Cardiac muscle cell (in vitro differentiated cells and primary cell): Measurements from ENCODE around the gene SIAH3. TPM values are rescaled to one million over a fixed set of nuclear protein-coding genes. Genes with fewer than 3 reads are reported as not detected.
A peak's percentile ranks its signal among the peaks of the same experiment; 100 is the strongest.

Experiments used
- DNase-seq, 2 donors: peaks; one replicate each; pipeline versions ENCODE4 v3.0.0 to v3.0.0-alpha.2; 2010 to 2017; ENCODE audit warnings: low read depth in 1 of 2, low spot score in 1 of 2
- H3K27ac ChIP-seq: fragments of 200-600 bp; sonication (generic); 2 replicates; pipeline ENCODE4 v1.5.1; 2016
- H3K27me3 ChIP-seq: fragments of 200-600 bp; sonication (generic); 2 replicates; pipeline ENCODE4 v1.6.0; 2016; ENCODE audit warnings: control low read depth
- H3K36me3 ChIP-seq: fragments of 200-600 bp; sonication (generic); 2 replicates; pipeline ENCODE4 v1.5.1; 2016; ENCODE audit warnings: control low read depth
- H3K4me1 ChIP-seq: fragments of 200-600 bp; sonication (generic); 2 replicates; pipeline ENCODE4 v1.8.1; 2017; ENCODE audit warnings: low read depth, mild to moderate bottlenecking, mixed run types
- H3K4me3 ChIP-seq: fragments of 200-600 bp; sonication (generic); 2 replicates; pipeline ENCODE4 v1.5.1; 2016; ENCODE audit warnings: mild to moderate bottlenecking
- H3K9me3 ChIP-seq: fragments of 200-600 bp; sonication (generic); 2 replicates; pipeline ENCODE4 v1.5.1; 2017; ENCODE audit warnings: low read depth, mild to moderate bottlenecking, control low read depth
- polyA plus RNA-seq: library from polyadenylated mRNA; unstranded; fragments of >200 nt; fragmentation: Nextera tagmentation; extraction: Ambion mirVana; gene quantifications from 2 replicates; pipeline ENCODE4 v1.2.1, GENCODE V29; 2016
- total RNA-seq: library from RNA; depleted of rRNA; stranded (reverse); fragments of >200 nt; gene quantifications from 2 replicates; pipeline ENCODE4 v1.2.3, GENCODE V29; 2016
- TF ChIP-seq, protein P1 (sequence below): IDR thresholded peaks from 2 replicates; pipeline ENCODE4 v1.5.1; 2012; ENCODE audit warnings: low read depth, mild to moderate bottlenecking, low read length

The SIAH3 gene
- total and polyA plus RNA-seq, 2 experiments from 2014 or later = 1.3 to 3.9 TPM

DNA sequence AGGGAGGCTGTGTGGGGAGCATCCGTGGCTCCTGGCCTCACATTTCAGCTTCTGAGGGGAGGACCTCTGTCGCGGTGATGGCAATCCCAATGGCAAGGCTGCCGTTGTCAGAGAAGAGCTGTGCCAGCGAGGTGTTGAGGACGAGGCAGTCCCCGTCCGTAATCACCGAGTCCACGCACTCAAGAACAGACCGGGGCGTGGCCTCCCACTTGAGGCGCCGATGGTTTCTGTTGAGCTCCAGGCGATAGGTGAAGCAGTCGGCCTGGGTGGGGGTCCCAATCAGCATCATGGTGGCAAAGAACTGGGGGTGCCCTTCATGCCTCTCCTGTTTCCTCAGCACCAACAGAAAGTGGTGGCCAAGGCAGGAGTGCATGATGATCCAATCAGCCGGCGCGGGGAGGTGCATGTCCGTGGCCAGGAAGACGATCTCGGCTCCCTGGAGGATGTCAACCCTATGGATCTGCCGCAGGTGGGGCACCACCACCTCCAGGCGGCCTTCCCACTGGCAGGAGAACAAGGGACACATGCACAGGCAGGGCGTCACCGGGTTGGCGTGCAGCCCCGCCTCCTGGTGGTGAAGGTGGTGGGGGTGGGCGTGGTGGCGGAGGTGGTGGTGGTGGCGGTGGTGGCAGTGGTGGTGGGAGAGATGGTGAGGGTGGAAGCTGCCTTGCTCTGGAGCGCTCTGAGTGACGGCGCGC, 68.1 kb downstream of the SIAH3 start:
- peaks cover 32% of the 10 kb centered on the region for H3K4me1 ChIP-seq
- H3K36me3 ChIP-seq = no peaks in the 10 kb centered on the region
- no peak for DNase-seq
- TF ChIP-seq, protein P1, sequence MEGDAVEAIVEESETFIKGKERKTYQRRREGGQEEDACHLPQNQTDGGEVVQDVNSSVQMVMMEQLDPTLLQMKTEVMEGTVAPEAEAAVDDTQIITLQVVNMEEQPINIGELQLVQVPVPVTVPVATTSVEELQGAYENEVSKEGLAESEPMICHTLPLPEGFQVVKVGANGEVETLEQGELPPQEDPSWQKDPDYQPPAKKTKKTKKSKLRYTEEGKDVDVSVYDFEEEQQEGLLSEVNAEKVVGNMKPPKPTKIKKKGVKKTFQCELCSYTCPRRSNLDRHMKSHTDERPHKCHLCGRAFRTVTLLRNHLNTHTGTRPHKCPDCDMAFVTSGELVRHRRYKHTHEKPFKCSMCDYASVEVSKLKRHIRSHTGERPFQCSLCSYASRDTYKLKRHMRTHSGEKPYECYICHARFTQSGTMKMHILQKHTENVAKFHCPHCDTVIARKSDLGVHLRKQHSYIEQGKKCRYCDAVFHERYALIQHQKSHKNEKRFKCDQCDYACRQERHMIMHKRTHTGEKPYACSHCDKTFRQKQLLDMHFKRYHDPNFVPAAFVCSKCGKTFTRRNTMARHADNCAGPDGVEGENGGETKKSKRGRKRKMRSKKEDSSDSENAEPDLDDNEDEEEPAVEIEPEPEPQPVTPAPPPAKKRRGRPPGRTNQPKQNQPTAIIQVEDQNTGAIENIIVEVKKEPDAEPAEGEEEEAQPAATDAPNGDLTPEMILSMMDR = no peak
- no peak overlapping the region for H3K27ac ChIP-seq
- peaks cover 8% of the 10 kb centered on the region for H3K27me3 ChIP-seq
- H3K4me3 ChIP-seq = no peak overlapping the region
- H3K9me3 ChIP-seq = no peaks in the 10 kb centered on the region

GRCh38 chr13:45782327-45783045, 69.1 kb downstream of the SIAH3 start:
- H3K9me3 ChIP-seq = no peaks in the 10 kb centered on the region
- no peak for DNase-seq
- no peaks in the 10 kb centered on the region for H3K36me3 ChIP-seq
- peaks cover 6% of the 10 kb centered on the region for H3K27me3 ChIP-seq
- peaks cover 25% of the 10 kb centered on the region for H3K4me1 ChIP-seq
- H3K4me3 ChIP-seq = no peak overlapping the region
- no peak overlapping the region for H3K27ac ChIP-seq
- TF ChIP-seq, protein P1 = no peak

DNA sequence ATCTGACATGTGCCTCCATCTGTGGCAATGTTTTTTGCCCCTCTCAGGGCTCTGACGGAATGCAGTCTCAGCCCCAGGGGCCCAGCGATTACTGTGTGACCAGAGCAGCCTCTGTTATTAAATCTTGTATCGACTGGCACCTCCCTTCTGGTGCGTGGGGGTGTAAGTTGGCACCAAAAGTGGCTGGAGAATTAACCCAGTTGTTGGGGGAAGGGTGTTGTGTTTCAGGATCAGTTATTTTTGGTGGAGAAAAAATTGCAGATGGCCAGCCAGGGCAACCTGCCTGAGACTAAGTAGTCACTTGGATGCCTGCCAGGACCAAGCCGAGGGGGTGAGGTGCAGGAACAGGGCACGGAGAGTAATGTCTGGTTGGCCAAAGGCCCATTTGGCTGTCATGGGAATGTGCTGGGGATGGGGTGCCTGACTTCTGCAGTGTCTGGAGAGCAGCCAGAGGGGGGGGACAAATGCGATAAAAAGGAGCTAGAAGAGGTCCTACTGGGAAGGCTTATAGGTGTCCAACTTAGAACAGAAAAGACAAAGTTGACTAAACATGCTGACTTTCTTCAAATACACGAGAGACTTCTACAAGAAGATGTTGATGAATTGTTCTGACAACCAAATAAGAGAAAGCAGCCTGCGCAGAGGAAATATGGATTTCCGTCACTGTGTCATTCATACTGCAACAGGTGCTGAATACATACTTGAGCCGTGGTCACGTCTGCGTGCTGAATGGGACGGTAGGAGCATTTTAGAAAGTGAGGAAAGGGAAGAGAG, 69.8 kb downstream of the SIAH3 start:
- Histone ChIP-seq H3K27me3 (peaks cover 10% of the 10 kb centered on the region), H3K9me3 (no peaks in the 10 kb centered on the region), H3K36me3 (no peaks in the 10 kb centered on the region), H3K4me1 (peaks cover 22% of the 10 kb centered on the region), H3K4me3 (no peak overlapping the region), H3K27ac (no peak overlapping the region)
- TF ChIP-seq, protein P1 = no peak
- peak in 1 of 2 donors; percentile 3 for DNase-seq

DNA sequence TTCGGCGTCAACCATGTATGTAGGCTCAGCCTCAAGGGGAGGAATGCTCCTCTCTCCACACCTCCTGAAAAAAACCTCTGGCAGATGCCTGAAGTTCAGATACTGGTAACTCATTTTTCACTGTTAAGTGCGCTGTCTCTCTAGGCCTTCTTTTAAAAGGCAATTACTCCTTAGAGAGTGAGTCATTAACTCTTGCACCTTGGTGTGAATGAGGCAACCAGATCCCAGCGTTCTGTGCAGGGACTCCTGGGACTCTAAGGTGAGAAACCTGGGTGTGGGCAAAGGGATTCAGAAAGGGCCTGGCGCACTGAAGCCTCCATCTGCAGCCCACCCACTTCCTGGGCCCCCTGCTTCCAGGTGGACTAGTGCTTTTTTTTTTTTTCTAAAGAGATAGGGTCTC, 71.7 kb downstream of the SIAH3 start:
- DNase-seq = no peak

DNA sequence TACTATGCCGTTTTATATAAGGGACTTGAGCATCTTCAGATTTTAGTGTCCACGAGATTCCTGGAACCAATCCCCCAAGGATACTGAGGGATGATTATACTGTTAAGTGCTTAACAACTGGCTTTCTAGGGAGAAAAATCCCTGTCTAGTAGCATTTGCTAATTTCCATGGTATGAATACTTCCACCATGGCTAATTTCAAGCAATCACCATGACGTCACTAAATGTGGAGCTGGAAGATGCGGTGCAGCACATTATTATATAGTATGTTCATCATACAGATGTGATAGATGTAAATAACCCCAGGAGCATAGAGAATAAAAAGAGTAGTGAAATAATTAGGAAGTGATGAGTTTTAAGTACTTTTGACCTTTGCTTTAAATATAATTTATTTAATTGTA, 72.7 kb downstream of the SIAH3 start:
- Histone ChIP-seq H3K27ac (no peak overlapping the region), H3K9me3 (no peaks in the 10 kb centered on the region), H3K36me3 (no peaks in the 10 kb centered on the region), H3K4me1 (peaks cover 12% of the 10 kb centered on the region), H3K4me3 (no peak overlapping the region), H3K27me3 (peaks cover 14% of the 10 kb centered on the region)
- TF ChIP-seq, protein P1 = no peak
- DNase-seq = no peak

More for the DNA sequence above, 71.7 kb downstream of the SIAH3 start:
- H3K9me3 ChIP-seq = no peaks in the 10 kb centered on the region
- H3K4me3 ChIP-seq = no peak overlapping the region
- TF ChIP-seq, protein P1 = no peak
- H3K27me3 ChIP-seq = peaks cover 14% of the 10 kb centered on the region
- no peak overlapping the region for H3K27ac ChIP-seq
- no peaks in the 10 kb centered on the region for H3K36me3 ChIP-seq
- peaks cover 12% of the 10 kb centered on the region for H3K4me1 ChIP-seq
